Right atrium auricular region (tissue), 2 donors: ENCODE results near the gene KLHDC3. TPM values are rescaled to one million over a fixed set of nuclear protein-coding genes. Genes with fewer than 3 reads are reported as not detected.

Source experiments
- DNase-seq: peaks from one replicate; pipeline ENCODE4 v3.0.0-alpha.2; 2019; ENCODE audit warnings: low spot score
- H3K27ac ChIP-seq, 2 donors: fragments of 200-600 bp; sonication (generic); 1 replicate in 1 of 2; 2 replicates in 1 of 2; pipeline ENCODE4 v1.5.1; 2016 to 2019
- H3K27me3 ChIP-seq, 2 donors: fragments of 200-600 bp; sonication (generic); one replicate each; pipeline versions ENCODE4 v1.5.1 to v1.6.0; 2017 to 2019
- H3K36me3 ChIP-seq: fragments of 200-600 bp; sonication (generic); one replicate; pipeline ENCODE4 v1.5.1; 2016
- H3K4me1 ChIP-seq, 2 donors: fragments of 200-600 bp; sonication (generic); one replicate each; pipeline versions ENCODE4 v1.5.1 to v1.6.0; 2017 to 2019
- H3K4me3 ChIP-seq, 2 donors: fragments of 200-600 bp; sonication (generic); 1 replicate in 1 of 2; 2 replicates in 1 of 2; pipeline ENCODE4 v1.5.1; 2017 to 2019; ENCODE audit warnings: mild to moderate bottlenecking in 1 of 2, moderate library complexity in 1 of 2
- H3K9me3 ChIP-seq, 2 donors: fragments of 200-600 bp; sonication (generic); one replicate each; pipeline ENCODE4 v1.5.1; 2019
- CTCF ChIP-seq, 2 donors: fragments of 200-600 bp; sonication (generic); IDR thresholded peaks; one replicate each; pipeline ENCODE4 v1.5.1; 2019; ENCODE audit warnings: antibody characterized with exemption in 2 of 2
- total RNA-seq, 2 donors: library from RNA; depleted of rRNA; stranded (reverse); fragments of >200 nt; gene quantifications; one replicate each; pipeline ENCODE4 v1.1.0, GENCODE V29; 2016

Gene KLHDC3
- total RNA-seq, 2 donors from 2014 or later = 122 to 153 TPM

GRCh38 chr6:42974919-42975505, 39.0 kb upstream of the KLHDC3 start:
- Histone ChIP-seq H3K36me3 (no peaks in the 10 kb centered on the region), H3K27ac (no peak overlapping the region)
- no peak for TF ChIP-seq CTCF (IDR thresholded peaks at IDR 0.05)

GRCh38 chr6:42978487-42978838, 35.6 kb upstream of the KLHDC3 start:
- TF ChIP-seq CTCF (IDR thresholded peaks at IDR 0.05) = no peak
- Histone ChIP-seq H3K27me3 (no peaks in the 10 kb centered on the region), H3K4me1 (peaks cover 0 to 20% of the 10 kb centered on the region in 2 donors), H3K4me3 (peak overlapping the region; percentile 71 to 95), H3K27ac (peak overlapping the region; percentile 84), H3K9me3 (no peaks in the 10 kb centered on the region), H3K36me3 (no peaks in the 10 kb centered on the region)
- DNase-seq = no peak

More at GRCh38 chr6:42974919-42975505, 39.0 kb upstream of the KLHDC3 start:
- DNase-seq = no peak
- no peak overlapping the region for H3K4me3 ChIP-seq
- H3K4me1 ChIP-seq = peaks cover 0 to 28% of the 10 kb centered on the region in 2 donors
- H3K9me3 ChIP-seq = no peaks in the 10 kb centered on the region
- no peaks in the 10 kb centered on the region for H3K27me3 ChIP-seq

GRCh38 chr6:42978839-42979522, 35.1 kb upstream of the KLHDC3 start, which contains the start of gene PEX6:
TSS of gene PEX6 (minus strand) at chr6:42979181. CDS start at chr6:42979150, 31 bp downstream.
- peak; percentile 88 for DNase-seq
- H3K4me1 ChIP-seq = peaks cover 0 to 25% of the 10 kb centered on the region in 2 donors

GRCh38 chr6:42979523-42980177, 34.4 kb upstream of the KLHDC3 start:
- no peak for DNase-seq
- peak overlapping the region; percentile 71 to 95 for H3K4me3 ChIP-seq
- no peaks in the 10 kb centered on the region for H3K9me3 ChIP-seq
- TF ChIP-seq CTCF (IDR thresholded peaks at IDR 0.05) = no peak
- H3K4me1 ChIP-seq = peaks cover 0 to 25% of the 10 kb centered on the region in 2 donors
- no peaks in the 10 kb centered on the region for H3K27me3 ChIP-seq
- no peaks in the 10 kb centered on the region for H3K36me3 ChIP-seq
- peak overlapping the region; percentile 84 for H3K27ac ChIP-seq

More at GRCh38 chr6:42978839-42979522, 35.1 kb upstream of the KLHDC3 start, which contains the start of gene PEX6:
- H3K4me3 ChIP-seq = peak within 1 kb of the TSS; percentile 71 to 95
- H3K27me3 ChIP-seq = no peaks in the 10 kb centered on the region
- no peaks in the 10 kb centered on the region for H3K36me3 ChIP-seq
- peak in 1 of 2 donors; percentile 15 for TF ChIP-seq CTCF (IDR thresholded peaks at IDR 0.05)
- no peaks in the 10 kb centered on the region for H3K9me3 ChIP-seq
- H3K27ac ChIP-seq = peak within 1 kb of the TSS; percentile 84

- Histone ChIP-seq H3K9me3 (no peaks in the 10 kb centered on the region), H3K27me3 (no peaks in the 10 kb centered on the region), H3K4me1 (peaks cover 0 to 46% of the 10 kb centered on the region in 2 donors), H3K27ac (no peak overlapping the region), H3K36me3 (no peaks in the 10 kb centered on the region), H3K4me3 (no peak overlapping the region)
- no peak for TF ChIP-seq CTCF (IDR thresholded peaks at IDR 0.05)
- DNase-seq = no peak
These were observed 32.2 kb upstream of the KLHDC3 start for GRCh38 chr6:42981836-42982235.
